ENCODE measurements around the gene KLHL17.

KLHL17 gene

DNA sequence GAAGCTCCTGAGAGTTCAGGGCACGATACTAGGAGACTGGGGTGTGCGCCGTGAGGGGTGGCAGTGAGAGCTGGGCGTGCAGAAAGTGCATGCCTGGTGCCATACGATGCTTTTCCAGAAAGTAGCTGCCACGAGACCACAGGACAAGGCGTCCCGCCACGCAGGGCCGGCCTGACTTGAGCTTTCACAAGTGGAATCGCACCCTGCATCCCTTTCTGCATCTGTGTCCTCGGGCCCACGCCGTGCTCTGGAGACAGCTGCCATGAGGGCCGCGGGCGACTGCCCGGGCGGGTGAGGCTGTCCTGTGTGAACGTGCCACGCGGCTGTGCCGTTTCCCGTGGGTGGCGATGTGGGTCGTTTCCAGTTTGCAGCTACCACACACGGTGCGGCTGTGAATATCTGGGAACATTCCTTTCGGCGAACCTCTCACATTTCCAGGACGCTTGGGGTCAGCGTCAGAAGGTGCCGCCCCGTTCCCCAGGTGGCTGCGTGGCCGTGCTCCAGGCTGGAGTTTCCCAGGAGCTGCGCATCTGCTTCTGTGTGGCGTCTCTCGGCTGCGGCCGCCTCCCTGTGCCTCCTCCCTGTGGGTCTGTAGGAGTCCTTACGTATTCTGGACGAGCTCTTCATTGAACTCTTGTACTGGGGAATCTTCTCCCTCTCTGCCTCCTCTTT, 22.5 kb downstream of the KLHL17 start:
- H3K79me1 ChIP-seq (ENCODE audit: low read depth, low read length): no peaks in the 10 kb centered on the region
- H2BK120ac ChIP-seq (ENCODE audit: low read depth, low read length): no peak overlapping the region
- H3K23ac ChIP-seq (ENCODE audit: low read depth, low read length, poor library complexity): peak overlapping the region; percentile 67
- DNase-seq (ENCODE audit: low spot score): no peak
- H2AK5ac ChIP-seq (ENCODE audit: low read depth, low read length): peak overlapping the region; percentile 40
- no peaks in the 10 kb centered on the region for H3K36me3 ChIP-seq (replicated peaks in 1 of 2; ENCODE audit: control insufficient read depth in 2 of 2, insufficient read depth in 2 of 2, low read length in 2 of 2)
- H3K4ac ChIP-seq (ENCODE audit: low read length): no peak overlapping the region
- no peak overlapping the region for H4K8ac ChIP-seq (ENCODE audit: low read depth, low read length)
- no CpG with 5 or more reads among the region's 43 CpGs for WGBS, 2 donors (ENCODE audit: extremely low coverage in 2 of 2, insufficient read length in 2 of 2, insufficient replicate concordance in 1 of 2)
- peak overlapping the region; percentile 31 for H3K18ac ChIP-seq (ENCODE audit: low read length)
- peaks cover 0 to 51% (median 4%) of the 10 kb centered on the region in 3 experiments for H3K27me3 ChIP-seq (ENCODE audit: control insufficient read depth in 3 of 3, insufficient read depth in 3 of 3, low read depth in 1 of 3, low read length in 3 of 3)
- H2BK15ac ChIP-seq (ENCODE audit: low read length): peak overlapping the region; percentile 89
- peak overlapping the region; percentile 94 for H2BK5ac ChIP-seq (ENCODE audit: low read length)
- no peak overlapping the region for H3K27ac ChIP-seq (replicated peaks; ENCODE audit: low read length)
- no peaks in the 10 kb centered on the region for H3K4me1 ChIP-seq (ENCODE audit: control insufficient read depth in 2 of 2, insufficient read depth in 1 of 2, low read depth in 1 of 2, low read length in 2 of 2)
- no peak overlapping the region for H3K9ac ChIP-seq (ENCODE audit: low read depth, low read length, poor library complexity)
- no peak overlapping the region for H3K14ac ChIP-seq (ENCODE audit: low read length)
- no peak overlapping the region for H2AFZ ChIP-seq (ENCODE audit: low read length)
- H3K4me2 ChIP-seq (ENCODE audit: insufficient read depth, low read length, poor library complexity, severe bottlenecking): no peak overlapping the region
- H4K91ac ChIP-seq (ENCODE audit: low read depth, low read length, poor library complexity): no peak overlapping the region
- no peaks in the 10 kb centered on the region for H3K9me3 ChIP-seq (replicated peaks in 1 of 2; ENCODE audit: control insufficient read depth in 2 of 2, insufficient read depth in 1 of 2, low read depth in 1 of 2, low read length in 2 of 2)
- no peak overlapping the region for H3K4me3 ChIP-seq (ENCODE audit: low read length in 2 of 2)
- H2BK12ac ChIP-seq (ENCODE audit: low read length): peak overlapping the region; percentile 58

DNA sequence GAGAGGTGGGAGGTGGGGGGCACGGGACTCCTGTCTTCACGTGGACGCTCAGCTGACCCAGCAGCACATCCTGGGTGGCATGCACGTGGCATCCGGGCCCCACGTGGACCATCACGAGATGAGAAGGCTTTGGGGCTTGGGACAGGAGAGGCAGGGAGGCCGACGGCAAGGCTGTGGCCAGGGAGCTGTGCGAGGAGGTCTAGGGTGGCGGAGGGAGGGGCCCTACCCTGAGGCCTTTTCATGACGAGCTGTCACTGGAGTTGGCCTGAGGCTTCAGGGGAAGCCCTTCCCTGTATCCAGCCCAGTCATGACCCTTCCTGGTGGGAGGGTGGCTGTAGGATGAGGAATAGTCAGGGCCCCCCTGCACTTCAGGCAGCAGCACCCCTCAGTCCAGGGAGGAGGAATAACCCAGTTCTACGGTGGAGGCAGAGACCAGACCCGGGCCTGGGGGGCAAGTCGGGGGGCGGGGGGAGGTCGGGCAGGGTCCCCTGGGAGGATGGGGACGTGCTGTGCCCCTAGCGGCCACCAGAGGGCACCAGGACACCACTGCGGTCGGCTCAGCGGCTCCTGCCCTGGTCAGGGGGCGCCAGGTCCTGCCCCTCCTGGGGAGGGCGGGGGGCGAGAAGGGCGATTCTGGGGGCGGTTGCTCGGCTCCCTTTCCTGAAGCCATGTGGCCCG, 23.6 kb downstream of the KLHL17 start:
- Histone ChIP-seq H3K18ac (ENCODE audit: low read length) (peak overlapping the region; percentile 85), H3K27me3 (ENCODE audit: control insufficient read depth in 3 of 3, insufficient read depth in 3 of 3, low read depth in 1 of 3, low read length in 3 of 3) (peaks cover 0 to 51% (median 4%) of the 10 kb centered on the region in 3 experiments), H3K4me1 (ENCODE audit: control insufficient read depth in 2 of 2, insufficient read depth in 1 of 2, low read depth in 1 of 2, low read length in 2 of 2) (no peaks in the 10 kb centered on the region), H3K4me3 (ENCODE audit: low read length in 2 of 2) (no peak overlapping the region), H2BK120ac (ENCODE audit: low read depth, low read length) (no peak overlapping the region), H3K23ac (ENCODE audit: low read depth, low read length, poor library complexity) (peak overlapping the region; percentile 96), H3K14ac (ENCODE audit: low read length) (no peak overlapping the region), H2BK15ac (ENCODE audit: low read length) (peak overlapping the region; percentile 21), H3K36me3 (replicated peaks in 1 of 2; ENCODE audit: control insufficient read depth in 2 of 2, insufficient read depth in 2 of 2, low read length in 2 of 2) (no peaks in the 10 kb centered on the region), H2AK5ac (ENCODE audit: low read depth, low read length) (peak overlapping the region; percentile 82), H4K8ac (ENCODE audit: low read depth, low read length) (no peak overlapping the region), H3K9ac (ENCODE audit: low read depth, low read length, poor library complexity) (peak overlapping the region; percentile 81), H4K91ac (ENCODE audit: low read depth, low read length, poor library complexity) (no peak overlapping the region), H2BK5ac (ENCODE audit: low read length) (peak overlapping the region; percentile 93), H2AFZ (ENCODE audit: low read length) (peak overlapping the region; percentile 84), H2BK12ac (ENCODE audit: low read length) (peak overlapping the region; percentile 41), H3K4ac (ENCODE audit: low read length) (no peak overlapping the region), H3K4me2 (ENCODE audit: insufficient read depth, low read length, poor library complexity, severe bottlenecking) (no peak overlapping the region), H3K79me1 (ENCODE audit: low read depth, low read length) (no peaks in the 10 kb centered on the region), H3K9me3 (replicated peaks in 1 of 2; ENCODE audit: control insufficient read depth in 2 of 2, insufficient read depth in 1 of 2, low read depth in 1 of 2, low read length in 2 of 2) (peaks cover 0 to 4% of the 10 kb centered on the region in 2 donors), H3K27ac (replicated peaks; ENCODE audit: low read length) (no peak overlapping the region)
- WGBS, 2 donors (ENCODE audit: extremely low coverage in 2 of 2, insufficient read length in 2 of 2, insufficient replicate concordance in 1 of 2): no CpG with 5 or more reads among the region's 29 CpGs
- DNase-seq (ENCODE audit: low spot score): no peak

DNA sequence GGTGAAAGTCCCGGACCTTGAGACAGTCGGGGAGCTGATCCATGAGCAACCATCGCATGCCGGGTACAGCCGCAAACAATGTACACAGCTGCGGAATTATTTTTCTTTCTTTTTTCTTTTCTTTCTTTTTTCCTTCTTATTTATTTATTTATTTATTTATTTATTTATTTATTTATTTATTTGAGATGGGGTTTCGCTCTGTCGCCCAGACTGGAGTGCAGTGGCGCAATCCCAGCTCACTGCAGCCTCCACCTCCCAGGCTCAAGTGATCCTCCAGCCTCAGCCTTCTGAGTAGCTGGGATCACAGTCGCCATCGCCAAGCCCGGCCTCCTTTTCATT, 24.1 kb downstream of the KLHL17 start:
- Histone ChIP-seq H2BK15ac (ENCODE audit: low read length) (peak overlapping the region; percentile 9), H4K8ac (ENCODE audit: low read depth, low read length) (no peak overlapping the region), H3K9ac (ENCODE audit: low read depth, low read length, poor library complexity) (no peak overlapping the region), H3K79me1 (ENCODE audit: low read depth, low read length) (no peaks in the 10 kb centered on the region), H3K4me1 (ENCODE audit: control insufficient read depth in 2 of 2, insufficient read depth in 1 of 2, low read depth in 1 of 2, low read length in 2 of 2) (no peaks in the 10 kb centered on the region), H3K4me2 (ENCODE audit: insufficient read depth, low read length, poor library complexity, severe bottlenecking) (no peak overlapping the region), H3K27ac (replicated peaks; ENCODE audit: low read length) (no peak overlapping the region), H2BK120ac (ENCODE audit: low read depth, low read length) (no peak overlapping the region), H2BK5ac (ENCODE audit: low read length) (no peak overlapping the region), H2BK12ac (ENCODE audit: low read length) (no peak overlapping the region), H3K36me3 (replicated peaks in 1 of 2; ENCODE audit: control insufficient read depth in 2 of 2, insufficient read depth in 2 of 2, low read length in 2 of 2) (no peaks in the 10 kb centered on the region), H3K4me3 (ENCODE audit: low read length in 2 of 2) (no peak overlapping the region), H3K9me3 (replicated peaks in 1 of 2; ENCODE audit: control insufficient read depth in 2 of 2, insufficient read depth in 1 of 2, low read depth in 1 of 2, low read length in 2 of 2) (peaks cover 0 to 4% of the 10 kb centered on the region in 2 donors), H2AK5ac (ENCODE audit: low read depth, low read length) (no peak overlapping the region), H4K91ac (ENCODE audit: low read depth, low read length, poor library complexity) (no peak overlapping the region), H3K23ac (ENCODE audit: low read depth, low read length, poor library complexity) (no peak overlapping the region), H3K27me3 (ENCODE audit: control insufficient read depth in 3 of 3, insufficient read depth in 3 of 3, low read depth in 1 of 3, low read length in 3 of 3) (peaks cover 0 to 48% (median 4%) of the 10 kb centered on the region in 3 experiments), H3K14ac (ENCODE audit: low read length) (no peak overlapping the region), H2AFZ (ENCODE audit: low read length) (peak overlapping the region; percentile 84), H3K4ac (ENCODE audit: low read length) (no peak overlapping the region), H3K18ac (ENCODE audit: low read length) (peak overlapping the region; percentile 85)
- DNase-seq (ENCODE audit: low spot score): no peak
- no CpG with 5 or more reads among the region's 12 CpGs for WGBS, 2 donors (ENCODE audit: extremely low coverage in 2 of 2, insufficient read length in 2 of 2, insufficient replicate concordance in 1 of 2)

DNA sequence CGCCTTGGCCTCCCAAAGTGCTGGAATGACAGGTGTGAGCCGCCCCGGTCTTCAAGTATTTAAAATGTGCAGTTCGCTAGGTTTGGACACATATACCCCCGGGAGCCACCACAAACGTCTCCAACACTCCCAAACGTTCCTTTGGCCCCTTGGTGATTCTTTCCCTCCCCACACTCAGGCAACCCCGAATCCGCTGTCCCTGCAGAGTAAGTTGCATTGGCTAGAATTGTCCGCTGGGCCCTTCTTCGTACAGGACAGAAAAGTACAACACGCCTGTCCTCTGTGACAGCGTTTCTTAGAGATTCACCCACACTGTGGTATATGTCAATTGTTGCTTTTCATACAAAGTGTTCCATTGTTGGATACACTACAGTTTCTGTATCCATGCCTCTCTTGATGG, 24.7 kb downstream of the KLHL17 start:
- Histone ChIP-seq H3K9me3 (replicated peaks in 1 of 2; ENCODE audit: control insufficient read depth in 2 of 2, insufficient read depth in 1 of 2, low read depth in 1 of 2, low read length in 2 of 2) (peaks cover 0 to 4% of the 10 kb centered on the region in 2 donors), H3K4me1 (ENCODE audit: control insufficient read depth in 2 of 2, insufficient read depth in 1 of 2, low read depth in 1 of 2, low read length in 2 of 2) (no peaks in the 10 kb centered on the region), H4K8ac (ENCODE audit: low read depth, low read length) (no peak overlapping the region), H3K27ac (replicated peaks; ENCODE audit: low read length) (no peak overlapping the region), H3K14ac (ENCODE audit: low read length) (no peak overlapping the region), H3K18ac (ENCODE audit: low read length) (no peak overlapping the region), H2BK15ac (ENCODE audit: low read length) (no peak overlapping the region), H2BK5ac (ENCODE audit: low read length) (no peak overlapping the region), H3K36me3 (replicated peaks in 1 of 2; ENCODE audit: control insufficient read depth in 2 of 2, insufficient read depth in 2 of 2, low read length in 2 of 2) (no peaks in the 10 kb centered on the region), H2AK5ac (ENCODE audit: low read depth, low read length) (no peak overlapping the region), H3K4me3 (ENCODE audit: low read length in 2 of 2) (no peak overlapping the region), H3K4me2 (ENCODE audit: insufficient read depth, low read length, poor library complexity, severe bottlenecking) (no peak overlapping the region), H3K9ac (ENCODE audit: low read depth, low read length, poor library complexity) (no peak overlapping the region), H3K27me3 (ENCODE audit: control insufficient read depth in 3 of 3, insufficient read depth in 3 of 3, low read depth in 1 of 3, low read length in 3 of 3) (peaks cover 0 to 41% (median 4%) of the 10 kb centered on the region in 3 experiments), H2BK12ac (ENCODE audit: low read length) (no peak overlapping the region), H2AFZ (ENCODE audit: low read length) (no peak overlapping the region), H3K23ac (ENCODE audit: low read depth, low read length, poor library complexity) (no peak overlapping the region), H2BK120ac (ENCODE audit: low read depth, low read length) (no peak overlapping the region), H4K91ac (ENCODE audit: low read depth, low read length, poor library complexity) (no peak overlapping the region), H3K4ac (ENCODE audit: low read length) (no peak overlapping the region), H3K79me1 (ENCODE audit: low read depth, low read length) (no peaks in the 10 kb centered on the region)
- WGBS, 2 donors (ENCODE audit: extremely low coverage in 2 of 2, insufficient read length in 2 of 2, insufficient replicate concordance in 1 of 2): no CpG with 5 or more reads among the region's 13 CpGs
- no peak for DNase-seq (ENCODE audit: low spot score)
